Uterus (tissue), 2 donors: Measurements from ENCODE around the gene EPOP.

ENCODE experiments used
- CTCF ChIP-seq, 4 experiments: fragments of 200-600 bp in 2 of 4; fragments of 450-650 bp in 2 of 4; sonication (generic) in 2 of 4; IDR thresholded peaks; one replicate each; pipeline ENCODE4 v1.5.1; 2016 to 2019; ENCODE audit warnings: antibody characterized with exemption in 4 of 4, mild to moderate bottlenecking in 2 of 4, moderate library complexity in 1 of 4
- POLR2A ChIP-seq, 2 donors: fragments of 450-650 bp; IDR thresholded peaks; one replicate each; pipeline ENCODE4 v1.6.1; 2016; ENCODE audit warnings: antibody characterized with exemption in 2 of 2, mild to moderate bottlenecking in 1 of 2, moderate library complexity in 1 of 2

DNA sequence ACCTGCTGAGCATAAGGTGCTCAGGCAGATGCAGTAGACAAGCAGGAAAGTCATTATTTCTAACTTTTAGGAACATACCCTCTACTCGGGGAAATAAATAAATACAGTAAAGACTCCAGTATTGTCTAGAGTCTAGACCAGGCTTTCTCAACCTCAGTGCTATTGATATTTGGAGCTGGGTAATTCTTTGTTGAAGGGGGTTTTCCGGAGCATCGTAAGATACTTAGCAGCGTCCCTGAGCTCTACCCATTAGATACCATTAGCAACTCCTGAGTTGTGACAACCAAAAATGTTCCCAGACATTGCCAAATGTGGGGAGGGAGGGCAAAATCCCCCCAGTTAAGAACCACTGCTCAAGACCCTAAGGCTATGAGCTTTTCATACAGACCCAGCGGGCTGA lies 21.1 kb downstream of the EPOP start:
- TF ChIP-seq CTCF (IDR thresholded peaks at IDR 0.05) (no peak), POLR2A (IDR thresholded peaks at IDR 0.05) (no peak)
